ENCODE measurements around the gene NCR2. TPM values are rescaled to one million over a fixed set of nuclear protein-coding genes. Genes with fewer than 3 reads are reported as not detected.

The NCR2 gene
- total RNA-seq, 1 experiment from 2014 or later = not detected

DNA sequence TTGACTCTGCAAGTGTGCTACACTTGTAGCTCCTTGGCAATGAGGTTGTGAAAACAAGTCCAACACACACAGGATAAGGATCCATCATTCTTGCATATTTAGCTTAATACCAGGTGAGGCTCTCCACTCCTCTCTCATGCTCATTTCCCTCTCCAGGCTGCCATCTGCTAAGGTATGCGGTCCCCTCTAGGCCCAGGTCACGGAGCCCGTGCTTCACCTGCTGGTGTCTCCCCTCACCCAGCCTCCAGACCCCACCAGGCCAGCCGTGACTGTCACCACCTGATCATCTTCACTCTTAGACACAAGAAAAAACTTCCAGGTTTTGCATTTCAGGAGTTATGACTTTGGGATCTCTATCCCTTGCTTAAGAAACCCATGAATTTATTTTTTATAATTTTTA is 14.2 kb upstream of the NCR2 start:
- no peak overlapping the region for H3K4me3 Mint-ChIP-seq (ENCODE audit: unreplicated experiment)
- no peaks in the 10 kb centered on the region for H3K36me3 Mint-ChIP-seq (ENCODE audit: insufficient read depth, unreplicated experiment)
- H3K4me1 Mint-ChIP-seq (ENCODE audit: insufficient read depth, unreplicated experiment) = peaks cover 16% of the 10 kb centered on the region
- TF ChIP-seq, protein P1, sequence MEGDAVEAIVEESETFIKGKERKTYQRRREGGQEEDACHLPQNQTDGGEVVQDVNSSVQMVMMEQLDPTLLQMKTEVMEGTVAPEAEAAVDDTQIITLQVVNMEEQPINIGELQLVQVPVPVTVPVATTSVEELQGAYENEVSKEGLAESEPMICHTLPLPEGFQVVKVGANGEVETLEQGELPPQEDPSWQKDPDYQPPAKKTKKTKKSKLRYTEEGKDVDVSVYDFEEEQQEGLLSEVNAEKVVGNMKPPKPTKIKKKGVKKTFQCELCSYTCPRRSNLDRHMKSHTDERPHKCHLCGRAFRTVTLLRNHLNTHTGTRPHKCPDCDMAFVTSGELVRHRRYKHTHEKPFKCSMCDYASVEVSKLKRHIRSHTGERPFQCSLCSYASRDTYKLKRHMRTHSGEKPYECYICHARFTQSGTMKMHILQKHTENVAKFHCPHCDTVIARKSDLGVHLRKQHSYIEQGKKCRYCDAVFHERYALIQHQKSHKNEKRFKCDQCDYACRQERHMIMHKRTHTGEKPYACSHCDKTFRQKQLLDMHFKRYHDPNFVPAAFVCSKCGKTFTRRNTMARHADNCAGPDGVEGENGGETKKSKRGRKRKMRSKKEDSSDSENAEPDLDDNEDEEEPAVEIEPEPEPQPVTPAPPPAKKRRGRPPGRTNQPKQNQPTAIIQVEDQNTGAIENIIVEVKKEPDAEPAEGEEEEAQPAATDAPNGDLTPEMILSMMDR (IDR thresholded peaks at IDR 0.05; ENCODE audit: unreplicated experiment) = no peak
- BruUV-seq (replicated peaks) = no TSS peak
- CTCF ChIA-PET = interaction anchor here (0.7 to 6.0 kb wide), 5 partner anchors 14 to 369 kb away, joined by 4 to 113 read pairs (median 19); no protein-coding TSS in a partner anchor
- no peak for DNase-seq (ENCODE audit: unreplicated experiment)
- peaks cover 38% of the 10 kb centered on the region for H3K27me3 Mint-ChIP-seq (ENCODE audit: insufficient read depth, unreplicated experiment)
- intact Hi-C loops (cut with micrococcal nuclease) = no loop called here
- H3K27ac Mint-ChIP-seq (ENCODE audit: low read depth, unreplicated experiment) = no peak overlapping the region
- no peaks in the 10 kb centered on the region for H3K9me3 Mint-ChIP-seq (ENCODE audit: unreplicated experiment)
- POLR2A ChIA-PET = interaction anchor here (1.3 to 1.7 kb wide), 2 partner anchors 16 to 246 kb away, joined by 7 to 11 read pairs; no protein-coding TSS in a partner anchor

GRCh38 chr6:41325446-41326066 is 9.9 kb upstream of the NCR2 start:
- H3K27ac Mint-ChIP-seq (ENCODE audit: low read depth, unreplicated experiment) = no peak overlapping the region
- peaks cover 56% of the 10 kb centered on the region for H3K27me3 Mint-ChIP-seq (ENCODE audit: insufficient read depth, unreplicated experiment)
- H3K9me3 Mint-ChIP-seq (ENCODE audit: unreplicated experiment) = no peaks in the 10 kb centered on the region
- H3K4me3 Mint-ChIP-seq (ENCODE audit: unreplicated experiment) = no peak overlapping the region
- CTCF ChIA-PET = no interaction called here
- H3K36me3 Mint-ChIP-seq (ENCODE audit: insufficient read depth, unreplicated experiment) = no peaks in the 10 kb centered on the region
- no peak for DNase-seq (ENCODE audit: unreplicated experiment)
- TF ChIP-seq, protein P1 (IDR thresholded peaks at IDR 0.05; ENCODE audit: unreplicated experiment) = no peak
- peaks cover 5% of the 10 kb centered on the region for H3K4me1 Mint-ChIP-seq (ENCODE audit: insufficient read depth, unreplicated experiment)
- POLR2A ChIA-PET = no interaction called here
- BruUV-seq (replicated peaks) = no TSS peak
- intact Hi-C loops (cut with micrococcal nuclease) = no loop called here

GRCh38 chr6:41326092-41326491 is 9.3 kb upstream of the NCR2 start:
- BruUV-seq (replicated peaks) = no TSS peak
- intact Hi-C loops (cut with micrococcal nuclease) = no loop called here
- peaks cover 61% of the 10 kb centered on the region for H3K27me3 Mint-ChIP-seq (ENCODE audit: insufficient read depth, unreplicated experiment)

GRCh38 chr6:41327177-41327576 is 8.2 kb upstream of the NCR2 start:
- POLR2A ChIA-PET = no interaction called here

More at GRCh38 chr6:41326092-41326491, 9.3 kb upstream of the NCR2 start:
- Mint-ChIP-seq H3K27ac (ENCODE audit: low read depth, unreplicated experiment) (no peak overlapping the region), H3K4me1 (ENCODE audit: insufficient read depth, unreplicated experiment) (peaks cover 3% of the 10 kb centered on the region), H3K4me3 (ENCODE audit: unreplicated experiment) (no peak overlapping the region), H3K9me3 (ENCODE audit: unreplicated experiment) (no peaks in the 10 kb centered on the region), H3K36me3 (ENCODE audit: insufficient read depth, unreplicated experiment) (no peaks in the 10 kb centered on the region)
- POLR2A ChIA-PET = no interaction called here
- no peak for DNase-seq (ENCODE audit: unreplicated experiment)
- CTCF ChIA-PET = interaction anchor here (0.7 kb wide), 1 partner anchor 100 kb away, joined by 3 read pairs; no protein-coding TSS in a partner anchor
- TF ChIP-seq, protein P1 (IDR thresholded peaks at IDR 0.05; ENCODE audit: unreplicated experiment) = no peak

More at GRCh38 chr6:41327177-41327576, 8.2 kb upstream of the NCR2 start:
- Mint-ChIP-seq H3K27me3 (ENCODE audit: insufficient read depth, unreplicated experiment) (peaks cover 72% of the 10 kb centered on the region), H3K27ac (ENCODE audit: low read depth, unreplicated experiment) (no peak overlapping the region), H3K9me3 (ENCODE audit: unreplicated experiment) (no peaks in the 10 kb centered on the region), H3K36me3 (ENCODE audit: insufficient read depth, unreplicated experiment) (peaks cover 7% of the 10 kb centered on the region), H3K4me1 (ENCODE audit: insufficient read depth, unreplicated experiment) (no peaks in the 10 kb centered on the region), H3K4me3 (ENCODE audit: unreplicated experiment) (no peak overlapping the region)
- TF ChIP-seq, protein P1 (IDR thresholded peaks at IDR 0.05; ENCODE audit: unreplicated experiment) = no peak
- DNase-seq (ENCODE audit: unreplicated experiment) = no peak
- no TSS peak for BruUV-seq (replicated peaks)
- intact Hi-C loops (cut with micrococcal nuclease) = no loop called here
- CTCF ChIA-PET = no interaction called here

All from MCF 10A (cell line).